ENCODE data around the gene ARMC7. TPM values are rescaled to one million over a fixed set of nuclear protein-coding genes. Genes with fewer than 3 reads are reported as not detected.

The ARMC7 gene
- total RNA-seq, 1 donor from 2014 or later: 1.0 TPM

DNA sequence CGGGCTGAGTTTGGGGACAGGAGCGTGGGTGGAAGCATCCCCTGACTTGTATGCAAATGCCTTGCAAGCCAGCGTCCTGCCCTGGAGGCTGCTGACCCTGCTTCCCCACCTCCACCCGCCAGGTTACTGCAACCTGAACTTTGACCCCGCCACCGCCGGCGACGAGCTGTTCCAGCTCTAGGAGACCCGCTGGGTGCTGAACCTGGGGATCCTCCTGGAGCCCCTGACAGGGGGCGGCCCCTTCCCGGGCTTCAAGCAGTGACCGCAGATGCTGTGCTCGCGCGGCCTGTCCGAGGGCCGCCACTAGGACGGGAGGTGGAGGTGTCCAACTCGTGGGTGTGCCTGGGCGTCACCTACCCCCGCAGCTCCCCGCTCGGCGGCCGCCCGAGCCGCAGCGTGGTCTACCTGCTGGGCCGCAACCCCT is 32.7 kb upstream of the ARMC7 start:
- Histone ChIP-seq H3K9me3 (ENCODE audit: control insufficient read depth in 3 of 3, low read length in 3 of 3) (no peaks in the 10 kb centered on the region), H3K4me1 (ENCODE audit: control insufficient read depth in 3 of 3, insufficient read depth in 3 of 3, low read length in 3 of 3) (peaks cover 25 to 30% (median 27%) of the 10 kb centered on the region in 3 donors), H3K9ac (ENCODE audit: low read depth in 1 of 3, low read length in 3 of 3) (peak overlapping the region; percentile 64 to 89 (median 81)), H3K27ac (ENCODE audit: low read depth, low read length) (peak overlapping the region; percentile 37), H3K27me3 (ENCODE audit: control insufficient read depth in 3 of 3, insufficient read depth in 3 of 3, low read length in 3 of 3) (no peaks in the 10 kb centered on the region), H3K36me3 (ENCODE audit: control insufficient read depth in 3 of 3, insufficient read depth in 3 of 3, low read length in 3 of 3) (no peaks in the 10 kb centered on the region), H3K4me3 (ENCODE audit: low read length in 3 of 3) (peak overlapping the region; percentile 68 to 79 (median 72))

DNA sequence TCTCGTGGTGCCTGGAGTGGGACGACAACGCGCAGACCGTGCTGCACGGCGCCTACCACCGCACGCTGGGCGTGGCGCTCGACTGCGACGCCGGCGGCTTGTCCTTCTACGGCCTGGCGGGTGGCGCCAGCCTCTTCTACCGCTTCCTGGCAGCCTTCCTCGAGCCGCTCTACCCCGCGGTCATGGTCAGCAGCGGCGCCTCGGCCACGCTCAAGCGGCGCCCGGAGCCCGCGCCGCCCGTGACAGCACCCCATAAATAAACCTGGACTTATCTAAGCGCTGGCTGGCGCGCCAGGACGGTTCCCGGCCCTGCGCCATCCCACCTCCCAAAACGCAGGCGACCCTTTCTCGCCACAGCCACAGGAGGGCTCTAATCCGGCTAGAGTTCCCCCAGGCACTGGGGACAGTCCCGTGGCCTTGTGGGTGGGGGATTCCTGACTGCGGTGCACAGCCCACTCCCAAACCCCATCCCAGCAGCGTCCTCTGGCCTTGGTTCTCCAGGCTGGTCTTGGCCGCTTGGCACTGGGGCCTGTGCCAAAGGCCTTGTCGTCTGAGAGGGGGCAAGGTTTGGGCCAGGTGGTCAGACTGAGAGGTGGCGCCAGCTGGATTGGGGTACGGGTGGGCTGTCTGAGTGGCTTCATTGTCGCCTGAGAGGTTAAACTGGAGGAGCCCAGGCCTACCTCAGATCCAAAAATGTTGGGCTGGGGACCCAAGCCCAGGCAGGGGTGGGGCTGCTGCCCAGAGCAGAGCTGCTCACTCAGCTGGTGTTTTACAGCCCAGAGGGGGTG is 32.1 kb upstream of the ARMC7 start:
- H3K9me3 ChIP-seq (ENCODE audit: control insufficient read depth in 3 of 3, low read length in 3 of 3): no peaks in the 10 kb centered on the region
- no peaks in the 10 kb centered on the region for H3K36me3 ChIP-seq (ENCODE audit: control insufficient read depth in 3 of 3, insufficient read depth in 3 of 3, low read length in 3 of 3)
- peak overlapping the region; percentile 68 to 79 (median 72) for H3K4me3 ChIP-seq (ENCODE audit: low read length in 3 of 3)
- no peaks in the 10 kb centered on the region for H3K27me3 ChIP-seq (ENCODE audit: control insufficient read depth in 3 of 3, insufficient read depth in 3 of 3, low read length in 3 of 3)
- H3K9ac ChIP-seq (ENCODE audit: low read depth in 1 of 3, low read length in 3 of 3): peak overlapping the region; percentile 64 to 89 (median 81)
- peak overlapping the region; percentile 37 for H3K27ac ChIP-seq (ENCODE audit: low read depth, low read length)
- H3K4me1 ChIP-seq (ENCODE audit: control insufficient read depth in 3 of 3, insufficient read depth in 3 of 3, low read length in 3 of 3): peaks cover 25 to 28% (median 26%) of the 10 kb centered on the region in 3 donors

- H3K4me3 ChIP-seq (ENCODE audit: low read length in 3 of 3): no peak overlapping the region
- peak overlapping the region; percentile 64 to 89 (median 81) for H3K9ac ChIP-seq (ENCODE audit: low read depth in 1 of 3, low read length in 3 of 3)
- no peaks in the 10 kb centered on the region for H3K9me3 ChIP-seq (ENCODE audit: control insufficient read depth in 3 of 3, low read length in 3 of 3)
- H3K4me1 ChIP-seq (ENCODE audit: control insufficient read depth in 3 of 3, insufficient read depth in 3 of 3, low read length in 3 of 3): peaks cover 25 to 28% (median 26%) of the 10 kb centered on the region in 3 donors
- H3K27ac ChIP-seq (ENCODE audit: low read depth, low read length): peak overlapping the region; percentile 37
- no peaks in the 10 kb centered on the region for H3K36me3 ChIP-seq (ENCODE audit: control insufficient read depth in 3 of 3, insufficient read depth in 3 of 3, low read length in 3 of 3)
- no peaks in the 10 kb centered on the region for H3K27me3 ChIP-seq (ENCODE audit: control insufficient read depth in 3 of 3, insufficient read depth in 3 of 3, low read length in 3 of 3)
Observed at GRCh38 chr17:75078284-75079022, 31.3 kb upstream of the ARMC7 start.

DNA sequence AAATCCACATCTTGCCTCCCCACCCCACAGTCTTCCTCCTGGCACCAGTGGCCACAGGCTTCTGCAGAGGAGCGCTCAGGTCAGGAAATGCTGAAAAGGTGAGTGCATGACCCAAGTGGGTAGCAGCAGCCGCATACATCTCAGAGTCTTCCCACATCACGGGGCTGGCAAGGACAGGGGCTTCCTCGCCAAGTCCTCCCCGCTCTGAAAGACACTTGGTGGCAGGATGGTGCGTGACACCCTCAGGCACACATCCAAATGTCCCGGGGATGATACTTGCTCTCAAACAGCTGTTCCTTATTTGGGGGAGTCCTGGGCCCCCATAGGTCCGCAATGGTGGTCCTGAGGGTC is 30.8 kb upstream of the ARMC7 start:
- no peaks in the 10 kb centered on the region for H3K9me3 ChIP-seq (ENCODE audit: control insufficient read depth in 3 of 3, low read length in 3 of 3)
- no peaks in the 10 kb centered on the region for H3K27me3 ChIP-seq (ENCODE audit: control insufficient read depth in 3 of 3, insufficient read depth in 3 of 3, low read length in 3 of 3)
- H3K4me3 ChIP-seq (ENCODE audit: low read length in 3 of 3): no peak overlapping the region
- peaks cover 25 to 26% (median 25%) of the 10 kb centered on the region in 3 donors for H3K4me1 ChIP-seq (ENCODE audit: control insufficient read depth in 3 of 3, insufficient read depth in 3 of 3, low read length in 3 of 3)
- H3K27ac ChIP-seq (ENCODE audit: low read depth, low read length): no peak overlapping the region
- H3K36me3 ChIP-seq (ENCODE audit: control insufficient read depth in 3 of 3, insufficient read depth in 3 of 3, low read length in 3 of 3): no peaks in the 10 kb centered on the region
- H3K9ac ChIP-seq (ENCODE audit: low read depth in 1 of 3, low read length in 3 of 3): peak overlapping the region in 1 of 3 donors; percentile 16

- Histone ChIP-seq H3K36me3 (ENCODE audit: control insufficient read depth in 3 of 3, insufficient read depth in 3 of 3, low read length in 3 of 3) (no peaks in the 10 kb centered on the region), H3K4me3 (ENCODE audit: low read length in 3 of 3) (no peak overlapping the region), H3K9ac (ENCODE audit: low read depth in 1 of 3, low read length in 3 of 3) (no peak overlapping the region), H3K4me1 (ENCODE audit: control insufficient read depth in 3 of 3, insufficient read depth in 3 of 3, low read length in 3 of 3) (peaks cover 19 to 27% (median 24%) of the 10 kb centered on the region in 3 donors), H3K27ac (ENCODE audit: low read depth, low read length) (no peak overlapping the region), H3K9me3 (ENCODE audit: control insufficient read depth in 3 of 3, low read length in 3 of 3) (no peaks in the 10 kb centered on the region), H3K27me3 (ENCODE audit: control insufficient read depth in 3 of 3, insufficient read depth in 3 of 3, low read length in 3 of 3) (no peaks in the 10 kb centered on the region)
Observed at GRCh38 chr17:75081611-75082540, 27.9 kb upstream of the ARMC7 start.

GRCh38 chr17:75082683-75083082 is 27.1 kb upstream of the ARMC7 start:
- H3K4me3 ChIP-seq (ENCODE audit: low read length in 3 of 3): no peak overlapping the region
- peaks cover 17 to 25% (median 21%) of the 10 kb centered on the region in 3 donors for H3K4me1 ChIP-seq (ENCODE audit: control insufficient read depth in 3 of 3, insufficient read depth in 3 of 3, low read length in 3 of 3)
- H3K27ac ChIP-seq (ENCODE audit: low read depth, low read length): no peak overlapping the region
- no peaks in the 10 kb centered on the region for H3K36me3 ChIP-seq (ENCODE audit: control insufficient read depth in 3 of 3, insufficient read depth in 3 of 3, low read length in 3 of 3)
- H3K9ac ChIP-seq (ENCODE audit: low read depth in 1 of 3, low read length in 3 of 3): no peak overlapping the region
- no peaks in the 10 kb centered on the region for H3K9me3 ChIP-seq (ENCODE audit: control insufficient read depth in 3 of 3, low read length in 3 of 3)
- no peaks in the 10 kb centered on the region for H3K27me3 ChIP-seq (ENCODE audit: control insufficient read depth in 3 of 3, insufficient read depth in 3 of 3, low read length in 3 of 3)

- no peaks in the 10 kb centered on the region for H3K27me3 ChIP-seq (ENCODE audit: control insufficient read depth in 3 of 3, insufficient read depth in 3 of 3, low read length in 3 of 3)
- no peak overlapping the region for H3K4me3 ChIP-seq (ENCODE audit: low read length in 3 of 3)
- H3K9me3 ChIP-seq (ENCODE audit: control insufficient read depth in 3 of 3, low read length in 3 of 3): no peaks in the 10 kb centered on the region
- H3K27ac ChIP-seq (ENCODE audit: low read depth, low read length): no peak overlapping the region
- no peaks in the 10 kb centered on the region for H3K36me3 ChIP-seq (ENCODE audit: control insufficient read depth in 3 of 3, insufficient read depth in 3 of 3, low read length in 3 of 3)
- H3K9ac ChIP-seq (ENCODE audit: low read depth in 1 of 3, low read length in 3 of 3): no peak overlapping the region
- peaks cover 21 to 25% (median 21%) of the 10 kb centered on the region in 3 donors for H3K4me1 ChIP-seq (ENCODE audit: control insufficient read depth in 3 of 3, insufficient read depth in 3 of 3, low read length in 3 of 3)
Observed at GRCh38 chr17:75084039-75084660, 25.6 kb upstream of the ARMC7 start.

- Histone ChIP-seq H3K9me3 (ENCODE audit: control insufficient read depth in 3 of 3, low read length in 3 of 3) (no peaks in the 10 kb centered on the region), H3K36me3 (ENCODE audit: control insufficient read depth in 3 of 3, insufficient read depth in 3 of 3, low read length in 3 of 3) (no peaks in the 10 kb centered on the region), H3K27me3 (ENCODE audit: control insufficient read depth in 3 of 3, insufficient read depth in 3 of 3, low read length in 3 of 3) (no peaks in the 10 kb centered on the region), H3K4me1 (ENCODE audit: control insufficient read depth in 3 of 3, insufficient read depth in 3 of 3, low read length in 3 of 3) (peaks cover 29 to 37% (median 32%) of the 10 kb centered on the region in 3 donors), H3K9ac (ENCODE audit: low read depth in 1 of 3, low read length in 3 of 3) (no peak overlapping the region), H3K4me3 (ENCODE audit: low read length in 3 of 3) (no peak overlapping the region), H3K27ac (ENCODE audit: low read depth, low read length) (no peak overlapping the region)
Observed at GRCh38 chr17:75086496-75087181, 23.1 kb upstream of the ARMC7 start.

DNA sequence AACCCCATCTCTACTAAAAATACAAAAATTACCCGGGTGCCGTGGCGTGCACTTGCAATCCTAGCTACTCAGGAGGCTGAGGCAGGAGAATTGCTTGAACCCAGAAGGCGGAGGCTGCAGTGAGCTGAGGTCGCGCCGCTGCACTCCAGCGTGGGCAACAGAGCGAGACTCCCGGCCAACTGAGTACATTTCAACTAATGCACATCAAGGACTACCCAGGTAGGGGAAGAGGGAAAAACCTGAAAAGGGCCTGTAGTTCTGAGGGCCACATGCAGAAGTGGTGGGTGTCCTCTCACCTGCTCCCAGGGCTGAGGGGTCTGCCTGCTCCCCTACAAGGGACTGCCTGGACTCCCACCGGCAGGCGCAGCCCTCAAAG is 22.6 kb upstream of the ARMC7 start:
- Histone ChIP-seq H3K9ac (ENCODE audit: low read depth in 1 of 3, low read length in 3 of 3) (peak overlapping the region; percentile 79 to 81 (median 81)), H3K4me3 (ENCODE audit: low read length in 3 of 3) (peak overlapping the region; percentile 73 to 77 (median 75)), H3K36me3 (ENCODE audit: control insufficient read depth in 3 of 3, insufficient read depth in 3 of 3, low read length in 3 of 3) (no peaks in the 10 kb centered on the region), H3K9me3 (ENCODE audit: control insufficient read depth in 3 of 3, low read length in 3 of 3) (no peaks in the 10 kb centered on the region), H3K4me1 (ENCODE audit: control insufficient read depth in 3 of 3, insufficient read depth in 3 of 3, low read length in 3 of 3) (peaks cover 33 to 42% (median 34%) of the 10 kb centered on the region in 3 donors), H3K27ac (ENCODE audit: low read depth, low read length) (peak overlapping the region; percentile 83), H3K27me3 (ENCODE audit: control insufficient read depth in 3 of 3, insufficient read depth in 3 of 3, low read length in 3 of 3) (no peaks in the 10 kb centered on the region)
